ENCODE results near the gene CDCP2.

Gene CDCP2

GRCh38 chr1:54136963-54137533 lies 15.8 kb downstream of the CDCP2 start:
- DNase-seq (ENCODE audit: low read depth), result no peak

GRCh38 chr1:54136269-54136896 lies 16.4 kb downstream of the CDCP2 start:
- DNase-seq (ENCODE audit: low read depth), result no peak

GRCh38 chr1:54135436-54136120 lies 17.2 kb downstream of the CDCP2 start:
- DNase-seq (ENCODE audit: low read depth), result no peak

GRCh38 chr1:54134295-54134694 lies 18.5 kb downstream of the CDCP2 start:
- DNase-seq (ENCODE audit: low read depth), result no peak

DNA sequence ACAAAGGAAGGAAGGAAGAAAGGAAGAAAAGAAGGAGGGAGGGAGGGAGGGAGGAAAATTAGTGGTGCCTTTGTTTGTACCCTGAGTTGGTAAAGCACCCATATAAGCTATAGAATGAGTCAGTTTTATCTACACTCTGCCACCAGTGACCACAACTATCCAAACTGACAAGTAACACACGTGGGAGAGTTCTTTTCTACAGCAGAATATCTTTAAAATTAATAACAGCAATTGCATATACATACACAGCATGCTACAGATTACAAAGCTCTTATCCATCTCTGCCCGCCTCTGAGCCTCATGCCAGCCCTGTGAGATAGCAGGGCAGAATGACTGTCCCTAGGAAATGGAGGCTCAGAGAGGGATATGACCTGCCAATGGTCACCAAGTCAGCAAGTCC lies 20.3 kb downstream of the CDCP2 start:
- no peak for DNase-seq (ENCODE audit: low read depth)

DNA sequence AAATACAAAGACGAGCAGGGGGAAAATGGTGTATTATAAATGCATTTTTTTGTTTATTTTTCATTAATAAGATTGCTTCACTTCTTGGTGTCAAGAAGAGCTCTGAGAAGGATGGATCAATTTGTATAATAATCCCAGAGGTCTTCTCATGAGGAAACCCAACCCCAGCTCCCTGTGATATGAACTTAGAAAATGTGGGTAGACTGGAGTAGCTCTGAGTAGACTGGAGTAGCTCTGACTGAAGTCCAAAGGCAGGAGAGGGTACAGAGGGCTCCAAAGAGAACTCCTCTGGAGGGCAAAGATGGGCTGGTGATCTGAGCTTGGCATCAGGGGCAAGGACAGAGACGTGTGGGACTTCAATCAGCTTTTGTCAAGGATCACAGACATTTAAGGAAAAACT lies 21.4 kb downstream of the CDCP2 start:
- DNase-seq (ENCODE audit: low read depth), result no peak

DNA sequence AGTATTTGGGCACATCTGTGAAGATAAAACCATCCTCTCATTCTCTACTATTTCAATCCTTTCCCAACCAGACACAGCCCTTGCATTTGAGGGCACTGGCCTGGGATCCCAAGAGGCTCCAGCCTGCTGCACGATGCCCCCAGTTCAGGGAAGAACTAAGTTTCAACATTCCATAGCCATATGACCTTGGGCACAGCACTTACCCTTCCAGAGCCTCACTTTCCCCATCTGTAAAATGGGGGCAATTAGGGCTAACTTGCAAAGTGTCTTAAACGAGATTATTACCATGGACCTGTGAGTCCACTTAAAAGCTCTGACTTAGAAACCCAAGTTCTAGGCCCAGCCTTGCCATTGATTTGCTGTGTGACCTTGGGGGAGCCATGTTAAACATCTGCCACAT lies 22.9 kb downstream of the CDCP2 start:
- DNase-seq (ENCODE audit: low read depth), result no peak

- DNase-seq (ENCODE audit: low read depth), result no peak
Measured at GRCh38 chr1:54127594-54128300, 25.1 kb downstream of the CDCP2 start.

GRCh38 chr1:54126271-54126815 lies 26.5 kb downstream of the CDCP2 start:
- DNase-seq (ENCODE audit: low read depth), result no peak

GRCh38 chr1:54125386-54126070 lies 27.3 kb downstream of the CDCP2 start:
- no peak for DNase-seq (ENCODE audit: low read depth)

- no peak for DNase-seq (ENCODE audit: low read depth)
Measured at GRCh38 chr1:54124906-54125305, 27.9 kb downstream of the CDCP2 start.

- no peak for DNase-seq (ENCODE audit: low read depth)
Measured at GRCh38 chr1:54124472-54124871, 28.3 kb downstream of the CDCP2 start.

GRCh38 chr1:54122992-54123391 lies 29.8 kb downstream of the CDCP2 start:
- DNase-seq (ENCODE audit: low read depth), result no peak

DNA sequence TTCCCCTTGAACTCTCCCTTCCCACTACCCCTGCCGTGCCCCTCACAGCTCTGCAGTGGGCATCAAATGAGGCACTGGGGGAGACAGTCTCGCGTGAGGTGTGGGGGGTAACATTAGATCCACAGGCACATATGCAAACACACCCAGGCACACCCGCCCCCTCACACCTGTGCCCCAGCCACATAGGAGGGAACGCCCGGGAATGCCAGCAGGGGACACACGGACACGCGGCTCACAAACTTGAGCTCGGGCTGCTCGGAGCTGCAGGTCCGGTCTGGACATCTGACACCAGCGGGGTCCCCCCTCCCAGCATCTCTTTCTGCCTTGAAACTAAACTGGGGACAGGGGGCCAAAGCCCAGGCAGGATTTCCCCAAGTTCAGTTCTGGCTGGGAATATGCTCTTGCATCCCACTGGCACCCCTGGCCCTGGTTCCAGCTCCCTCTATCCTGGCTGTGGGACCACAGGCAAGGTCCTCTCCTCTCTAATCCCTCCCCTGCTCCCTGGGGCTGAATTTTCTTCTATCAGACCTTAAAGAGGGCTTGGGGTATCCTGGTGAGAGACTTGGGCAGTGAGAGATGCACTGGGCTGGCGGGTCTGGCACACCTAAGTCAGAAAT lies 30.6 kb downstream of the CDCP2 start:
- no peak for DNase-seq (ENCODE audit: low read depth)

DNA sequence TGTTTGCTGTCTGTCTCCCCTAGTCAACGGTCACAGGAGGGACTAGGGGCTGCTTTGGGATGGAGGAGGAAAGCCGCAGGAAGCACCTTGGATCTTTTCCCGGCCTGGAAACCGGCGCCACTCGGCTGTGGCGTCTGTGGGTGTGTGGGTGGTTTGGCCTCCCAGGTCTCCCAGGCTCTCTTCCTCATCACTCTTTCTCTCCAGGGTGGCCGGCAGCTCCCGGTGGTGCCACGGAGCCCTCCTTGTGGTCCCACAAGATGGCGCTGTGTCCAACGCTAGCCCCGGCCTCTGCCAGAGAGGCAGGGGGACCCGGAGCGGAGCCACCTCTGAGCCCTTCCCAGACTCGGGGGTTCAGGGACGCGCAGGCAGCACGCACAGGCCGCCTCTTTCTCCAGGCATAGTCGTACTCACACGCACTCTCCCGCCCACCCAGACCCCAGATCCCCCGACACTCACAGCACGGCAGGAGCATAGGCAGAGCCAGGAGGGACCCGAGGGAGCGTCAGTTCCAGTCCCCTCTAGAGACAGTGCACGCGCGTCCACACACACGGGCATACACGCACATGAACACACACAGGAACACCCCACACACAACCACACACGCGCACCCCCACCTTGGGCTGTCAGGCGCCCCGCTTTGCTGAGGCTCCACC lies 31.2 kb downstream of the CDCP2 start:
- DNase-seq (ENCODE audit: low read depth), result peak; percentile 78

DNA sequence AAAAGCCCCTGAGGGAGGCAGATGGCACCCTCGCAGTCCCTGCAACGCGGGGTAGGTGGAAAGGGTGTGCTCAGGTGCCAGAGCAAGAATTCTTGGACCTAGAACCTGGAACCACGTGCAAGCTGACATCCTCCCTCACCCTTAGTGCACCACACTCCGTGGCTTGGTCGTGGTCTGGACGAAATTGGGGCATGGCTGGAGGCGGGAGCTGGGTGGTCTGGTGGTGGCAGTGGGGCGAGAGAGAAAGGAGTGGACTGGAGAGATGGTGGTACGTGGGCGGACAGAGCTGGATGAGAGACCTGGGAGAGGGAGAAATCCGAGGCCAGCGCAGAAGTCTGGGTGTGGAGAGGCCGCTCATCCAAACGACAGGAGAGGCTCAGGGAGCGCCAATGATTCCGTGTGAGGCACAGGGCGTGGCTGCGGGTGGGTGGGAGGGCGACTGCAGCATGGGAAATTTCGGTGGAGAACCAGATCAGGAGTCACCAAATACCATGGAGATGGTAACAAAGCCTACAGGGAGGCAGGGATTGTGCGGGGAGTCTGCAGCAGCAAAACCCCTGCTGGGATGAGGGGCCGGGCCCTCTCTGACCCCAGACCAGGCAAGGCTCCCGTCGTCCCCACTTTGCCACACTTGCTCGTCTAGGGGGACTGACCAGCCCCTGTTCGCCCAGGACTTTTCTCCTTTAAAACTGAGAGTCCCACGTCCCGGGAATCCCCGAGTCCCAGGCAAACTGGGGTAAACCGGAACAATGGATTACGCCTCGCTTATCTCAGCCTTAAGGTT lies 31.9 kb downstream of the CDCP2 start:
- no peak for DNase-seq (ENCODE audit: low read depth)

DNA sequence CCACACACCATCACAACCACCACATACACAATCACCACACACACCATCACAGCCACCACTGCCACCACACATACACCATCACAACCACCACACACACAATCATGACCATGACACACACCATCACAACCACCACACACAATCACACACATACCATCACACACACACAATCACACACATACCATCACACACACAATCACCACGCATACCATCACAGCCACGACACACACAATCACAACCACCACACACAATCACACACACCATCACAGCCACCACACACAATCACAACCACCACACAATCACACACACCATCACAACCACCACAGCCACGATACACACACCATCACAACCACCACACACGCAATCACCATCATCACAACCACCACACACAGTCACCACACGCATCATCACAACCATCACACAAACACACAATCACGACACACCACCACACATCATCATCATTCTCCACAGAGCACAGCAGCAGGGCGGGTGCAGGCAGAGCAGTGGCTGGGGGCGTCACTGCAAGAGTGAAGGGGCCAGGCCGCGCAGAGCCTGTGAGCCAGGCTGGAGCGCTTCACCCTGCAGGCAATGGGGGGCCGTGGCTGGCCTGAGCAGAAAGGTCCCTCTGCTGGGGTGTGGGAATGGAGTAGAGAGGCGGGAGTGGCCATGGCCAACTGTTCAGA lies 32.6 kb downstream of the CDCP2 start:
- no peak for DNase-seq (ENCODE audit: low read depth)

- no peak for DNase-seq (ENCODE audit: low read depth)
Measured at GRCh38 chr1:54118704-54119103, 34.1 kb downstream of the CDCP2 start.

GRCh38 chr1:54117815-54118563 lies 34.8 kb downstream of the CDCP2 start:
- DNase-seq (ENCODE audit: low read depth), result no peak

All from CMK (cell line).